HEK293 (cell line): ENCODE data around the gene MGST1.
A peak's percentile ranks its signal among the peaks of the same experiment; 100 is the strongest.
"Not testable (repeated sequence)": the region's sequence is repeated elsewhere in the genome, so short reads cannot be mapped to it uniquely, and the experiment has no call there.

Experiments used
- CTCF ChIA-PET: fragments of 350-600 bp; formaldehyde crosslinking; extraction: SDS; loops from one replicate; lab custom pipeline; 2021; ENCODE audit warnings: antibody characterized with exemption; lab: Yijun Ruan, JAX
- POLR2A ChIA-PET: fragments of 300-600 bp; formaldehyde crosslinking; extraction: SDS; loops from one replicate; lab custom pipeline; 2020; ENCODE audit warnings: antibody characterized with exemption, inconsistent platforms; lab: Yijun Ruan, JAX
- H3K27ac ChIP-seq: fragments of 200-500 bp; sonication (Bioruptor generic); 2 replicates; pipeline ENCODE4 v1.5.1; 2014; ENCODE audit warnings: low read depth, low read length, control low read depth, inconsistent platforms; ENCODE audit errors: extremely low read depth
- H3K36me3 ChIP-seq, 2 experiments: fragments of 200-500 bp in 1 of 2; sonication (Bioruptor generic) in 1 of 2; 1 replicate in 1 of 2; 2 replicates in 1 of 2; pipeline ENCODE4 v1.5.1; 2014 to 2017; ENCODE audit warnings: inconsistent platforms in 2 of 2, low read length in 2 of 2; ENCODE audit not compliant: control insufficient read depth in 2 of 2, insufficient read depth in 1 of 2
- H3K4me1 ChIP-seq: fragments of 200-500 bp; sonication (Bioruptor generic); 2 replicates; pipeline ENCODE4 v1.5.1; 2014; ENCODE audit warnings: mild to moderate bottlenecking, low read length, inconsistent platforms; ENCODE audit not compliant: control insufficient read depth, insufficient read depth
- H3K4me3 ChIP-seq: 2 replicates; pipeline ENCODE4 v1.5.1; 2011; ENCODE audit warnings: low read depth, mild to moderate bottlenecking, control low read depth, low read length, moderate library complexity
- H3K9me3 ChIP-seq: fragments of 200-500 bp; sonication (Bioruptor generic); 2 replicates; pipeline ENCODE4 v1.5.1; 2014; ENCODE audit warnings: low read depth, low read length, inconsistent platforms; ENCODE audit not compliant: control insufficient read depth, insufficient read depth
- FEZF1 ChIP-seq: fragments of 450-650 bp; formaldehyde crosslinking; IDR thresholded peaks from 2 replicates; pipeline ENCODE4 v1.5.1; 2016; ENCODE audit warnings: missing biosample characterization, missing genetic modification characterization
- KLF8 ChIP-seq: fragments of 450-650 bp; formaldehyde crosslinking; IDR thresholded peaks from 2 replicates; pipeline ENCODE4 v1.5.1; 2016; ENCODE audit warnings: missing biosample characterization, missing genetic modification characterization
- PRDM4 ChIP-seq: fragments of 450-650 bp; formaldehyde crosslinking; IDR thresholded peaks from 2 replicates; pipeline ENCODE4 v1.5.1; 2017; ENCODE audit warnings: missing biosample characterization, missing genetic modification characterization
- PRDM6 ChIP-seq: fragments of 450-650 bp; formaldehyde crosslinking; IDR thresholded peaks from 2 replicates; pipeline ENCODE4 v1.5.1; 2017; ENCODE audit warnings: missing biosample characterization, missing genetic modification characterization
- RBAK ChIP-seq: fragments of 450-650 bp; formaldehyde crosslinking; IDR thresholded peaks from 2 replicates; pipeline ENCODE4 v1.5.1; 2016; ENCODE audit warnings: missing biosample characterization, missing genetic modification characterization
- ZBTB1 ChIP-seq: fragments of 450-650 bp; formaldehyde crosslinking; IDR thresholded peaks from 2 replicates; pipeline ENCODE4 v1.5.1; 2016; ENCODE audit warnings: missing biosample characterization, missing genetic modification characterization
- ZBTB17 ChIP-seq: fragments of 450-650 bp; formaldehyde crosslinking; IDR thresholded peaks from 2 replicates; pipeline ENCODE4 v1.5.1; 2016; ENCODE audit warnings: missing biosample characterization, missing genetic modification characterization
- ZFP3 ChIP-seq: fragments of 450-650 bp; formaldehyde crosslinking; IDR thresholded peaks from 2 replicates; pipeline ENCODE4 v1.5.1; 2016; ENCODE audit warnings: low read depth, missing biosample characterization, missing genetic modification characterization
- ZIC2 ChIP-seq: fragments of 450-650 bp; formaldehyde crosslinking; IDR thresholded peaks from 2 replicates; pipeline ENCODE4 v1.5.1; 2016; ENCODE audit warnings: missing biosample characterization, missing genetic modification characterization
- ZNF114 ChIP-seq: fragments of 450-650 bp; formaldehyde crosslinking; IDR thresholded peaks from 2 replicates; pipeline ENCODE4 v1.5.0; 2017; ENCODE audit warnings: missing biosample characterization, missing genetic modification characterization
- ZNF132 ChIP-seq: fragments of 450-650 bp; formaldehyde crosslinking; IDR thresholded peaks from 2 replicates; pipeline ENCODE4 v1.5.1; 2017; ENCODE audit warnings: missing biosample characterization, missing genetic modification characterization, borderline replicate concordance
- ZNF146 ChIP-seq: fragments of 450-650 bp; formaldehyde crosslinking; IDR thresholded peaks from 2 replicates; pipeline ENCODE4 v1.5.1; 2016; ENCODE audit warnings: missing biosample characterization, missing genetic modification characterization
- ZNF16 ChIP-seq: fragments of 450-650 bp; formaldehyde crosslinking; IDR thresholded peaks from 2 replicates; pipeline ENCODE4 v1.5.1; 2016; ENCODE audit warnings: low read depth, missing biosample characterization, missing genetic modification characterization
- ZNF26 ChIP-seq: fragments of 450-650 bp; formaldehyde crosslinking; IDR thresholded peaks from 2 replicates; pipeline ENCODE4 v1.5.1; 2016; ENCODE audit warnings: missing biosample characterization, missing genetic modification characterization
- ZNF426 ChIP-seq: fragments of 450-650 bp; formaldehyde crosslinking; IDR thresholded peaks from 2 replicates; pipeline ENCODE4 v1.5.1; 2017; ENCODE audit warnings: missing biosample characterization, missing genetic modification characterization, mild to moderate bottlenecking, inconsistent platforms, moderate library complexity
- ZNF529 ChIP-seq: fragments of 450-650 bp; formaldehyde crosslinking; IDR thresholded peaks from 2 replicates; pipeline ENCODE4 v1.5.1; 2017; ENCODE audit warnings: missing genetic modification characterization, missing biosample characterization; ENCODE audit not compliant: insufficient replicate concordance
- ZNF580 ChIP-seq: fragments of 450-650 bp; formaldehyde crosslinking; IDR thresholded peaks from 2 replicates; pipeline ENCODE4 v1.5.1; 2016; ENCODE audit warnings: missing biosample characterization, missing genetic modification characterization
- ZNF626 ChIP-seq: fragments of 450-650 bp; sonication (Bioruptor Pico); formaldehyde crosslinking; IDR thresholded peaks from 2 replicates; pipeline ENCODE4 v1.5.1; 2018; ENCODE audit warnings: missing biosample characterization, missing genetic modification characterization, inconsistent platforms
- ZNF654 ChIP-seq: fragments of 450-650 bp; formaldehyde crosslinking; IDR thresholded peaks from 2 replicates; pipeline ENCODE4 v1.5.1; 2016; ENCODE audit warnings: low read depth, missing biosample characterization, missing genetic modification characterization
- ZNF776 ChIP-seq: fragments of 450-650 bp; formaldehyde crosslinking; IDR thresholded peaks from 2 replicates; pipeline ENCODE4 v1.5.0; 2017; ENCODE audit warnings: missing biosample characterization, missing genetic modification characterization, borderline replicate concordance
- ZNF837 ChIP-seq: fragments of 450-650 bp; formaldehyde crosslinking; IDR thresholded peaks from 2 replicates; pipeline ENCODE4 v1.5.1; 2016; ENCODE audit warnings: missing biosample characterization, missing genetic modification characterization
- ZSCAN23 ChIP-seq: fragments of 450-650 bp; formaldehyde crosslinking; IDR thresholded peaks from 2 replicates; pipeline ENCODE4 v1.5.1; 2016; ENCODE audit warnings: missing biosample characterization, missing genetic modification characterization

The MGST1 gene

GRCh38 chr12:16382652-16383312 lies 35.3 kb downstream of the MGST1 start:
- H3K27ac ChIP-seq, H3K4me1 ChIP-seq, POLR2A ChIA-PET, H3K36me3 ChIP-seq, H3K4me3 ChIP-seq, H3K9me3 ChIP-seq: not testable (repeated sequence)
- CTCF ChIA-PET, result interaction anchor here (0.7 kb wide), 1 partner anchor 238 kb away, joined by 3 read pairs; no protein-coding TSS in a partner anchor

- ChIA-PET CTCF (no interaction called here), POLR2A (no interaction called here)
- no peak overlapping the region for H3K27ac ChIP-seq
- TF ChIP-seq ZNF580 (tag by site-specific recombination), result no peak
- no peak for TF ChIP-seq FEZF1 (tag by site-specific recombination)
- no peak for TF ChIP-seq ZIC2
- no peak for TF ChIP-seq ZBTB17 (tag by site-specific recombination)
- no peak for TF ChIP-seq ZFP3
- no peak for TF ChIP-seq ZNF426 (tag by site-specific recombination)
- no peak for TF ChIP-seq ZNF529 (tag by site-specific recombination)
- no peak for TF ChIP-seq ZNF146
- TF ChIP-seq ZNF114, result no peak
- no peak for TF ChIP-seq ZNF26 (tag by site-specific recombination)
- TF ChIP-seq ZSCAN23 (tag by site-specific recombination), result no peak
- TF ChIP-seq ZBTB1 (tag by site-specific recombination), result no peak
- no peak for TF ChIP-seq KLF8 (tag by site-specific recombination)
- no peaks in the 10 kb centered on the region for H3K4me1 ChIP-seq
- H3K36me3 ChIP-seq, result no peaks in the 10 kb centered on the region
- H3K4me3 ChIP-seq, result no peak overlapping the region
- H3K9me3 ChIP-seq, result no peaks in the 10 kb centered on the region
Measured at GRCh38 chr12:16384732-16385131, 37.3 kb downstream of the MGST1 start.

- TF ChIP-seq ZNF776, result no peak
- TF ChIP-seq ZNF654 (tag by site-specific recombination), result peak; percentile 65
- CTCF ChIA-PET, result interaction anchor here (0.6 to 1.3 kb wide), 6 partner anchors 19 to 1256 kb away, joined by 3 to 6 read pairs (median 3); no protein-coding TSS in a partner anchor
- POLR2A ChIA-PET, result no interaction called here
- H3K4me3 ChIP-seq, result no peak overlapping the region
- no peaks in the 10 kb centered on the region for H3K9me3 ChIP-seq
- H3K4me1 ChIP-seq, result no peaks in the 10 kb centered on the region
- H3K36me3 ChIP-seq, result no peaks in the 10 kb centered on the region
- H3K27ac ChIP-seq, result no peak overlapping the region
Measured at GRCh38 chr12:16385782-16386646, 38.6 kb downstream of the MGST1 start.

GRCh38 chr12:16387919-16388318 lies 40.5 kb downstream of the MGST1 start:
- H3K9me3 ChIP-seq, result no peaks in the 10 kb centered on the region
- H3K36me3 ChIP-seq, result no peaks in the 10 kb centered on the region
- POLR2A ChIA-PET, result no interaction called here
- no peak overlapping the region for H3K4me3 ChIP-seq
- H3K27ac ChIP-seq, result no peak overlapping the region
- CTCF ChIA-PET, result no interaction called here
- H3K4me1 ChIP-seq, result no peaks in the 10 kb centered on the region
- TF ChIP-seq RBAK (no peak), ZNF837 (tag by site-specific recombination) (no peak), ZNF132 (tag by site-specific recombination) (no peak), ZNF16 (tag by site-specific recombination) (no peak), ZNF626 (tag by site-specific recombination) (no peak), PRDM6 (tag by site-specific recombination) (no peak), PRDM4 (tag by site-specific recombination) (no peak)
